Measurements from ENCODE around the gene CR1L. TPM values are rescaled to one million over a fixed set of nuclear protein-coding genes. Genes with fewer than 3 reads are reported as not detected.

The CR1L gene
- total and polyA plus RNA-seq, 9 of the 15 experiments (the other 6 are each of a cell fraction or from before 2014, with no cell fraction given): 10.1 to 74.8 (median 34.3) TPM

DNA sequence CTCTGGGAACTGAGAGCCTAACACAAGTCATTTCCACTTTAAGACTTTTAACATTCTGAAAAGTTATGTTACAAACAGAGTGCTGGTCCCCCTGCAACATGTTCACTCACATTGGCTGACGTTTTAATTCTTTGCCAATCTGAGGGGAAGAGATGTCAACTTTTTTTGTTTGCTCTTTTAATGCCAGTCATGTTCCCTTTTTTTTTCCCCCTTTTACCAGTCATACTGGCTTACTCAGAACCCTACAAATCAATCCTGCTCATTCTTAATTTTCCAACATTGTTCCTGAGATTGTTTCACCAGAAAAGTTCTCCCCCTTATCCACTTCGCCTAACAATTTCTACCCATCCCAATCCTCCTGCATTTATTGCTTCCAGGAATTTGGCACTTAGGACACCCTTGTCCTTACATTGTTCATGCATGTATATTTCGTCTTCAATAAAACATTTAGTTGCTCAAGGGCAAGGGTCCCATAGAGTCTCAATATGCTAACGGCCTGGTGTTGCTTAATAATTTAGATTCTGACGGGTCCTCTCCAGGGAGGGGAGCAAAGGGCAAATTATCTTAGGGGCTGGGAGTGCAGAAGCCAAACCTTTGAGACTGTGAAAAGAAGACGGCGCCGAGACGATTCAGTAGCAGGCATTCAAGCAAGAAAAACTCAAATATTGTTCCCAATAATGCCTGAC is 624 bp upstream of the CR1L start (continued):
- TF ChIP-seq TEAD1 (CRISPR knock-in tag; IDR thresholded peaks at IDR 0.05): no peak
- no peak for TF ChIP-seq ZBTB7A (IDR thresholded peaks at IDR 0.05; ENCODE audit: borderline replicate concordance, control insufficient read depth, low read depth, low read length)
- TF ChIP-seq TFAM (CRISPR knock-in tag; conservative IDR thresholded peaks at IDR 0.05): no peak
- no peak for TF ChIP-seq ZFX (CRISPR knock-in tag; IDR thresholded peaks at IDR 0.05)
- TF ChIP-seq SRSF9 (IDR thresholded peaks at IDR 0.05; ENCODE audit: borderline replicate concordance, low read depth, low read length): no peak
- TF ChIP-seq RBM34 (IDR thresholded peaks at IDR 0.05; ENCODE audit: borderline replicate concordance, insufficient read depth, low read length): no peak
- TF ChIP-seq, protein P1, sequence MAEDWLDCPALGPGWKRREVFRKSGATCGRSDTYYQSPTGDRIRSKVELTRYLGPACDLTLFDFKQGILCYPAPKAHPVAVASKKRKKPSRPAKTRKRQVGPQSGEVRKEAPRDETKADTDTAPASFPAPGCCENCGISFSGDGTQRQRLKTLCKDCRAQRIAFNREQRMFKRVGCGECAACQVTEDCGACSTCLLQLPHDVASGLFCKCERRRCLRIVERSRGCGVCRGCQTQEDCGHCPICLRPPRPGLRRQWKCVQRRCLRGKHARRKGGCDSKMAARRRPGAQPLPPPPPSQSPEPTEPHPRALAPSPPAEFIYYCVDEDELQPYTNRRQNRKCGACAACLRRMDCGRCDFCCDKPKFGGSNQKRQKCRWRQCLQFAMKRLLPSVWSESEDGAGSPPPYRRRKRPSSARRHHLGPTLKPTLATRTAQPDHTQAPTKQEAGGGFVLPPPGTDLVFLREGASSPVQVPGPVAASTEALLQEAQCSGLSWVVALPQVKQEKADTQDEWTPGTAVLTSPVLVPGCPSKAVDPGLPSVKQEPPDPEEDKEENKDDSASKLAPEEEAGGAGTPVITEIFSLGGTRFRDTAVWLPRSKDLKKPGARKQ (CRISPR knock-in tag; IDR thresholded peaks at IDR 0.05): no peak
- no peak for TF ChIP-seq ZNF830 (CRISPR knock-in tag; IDR thresholded peaks at IDR 0.05)
- TF ChIP-seq, protein P2, sequence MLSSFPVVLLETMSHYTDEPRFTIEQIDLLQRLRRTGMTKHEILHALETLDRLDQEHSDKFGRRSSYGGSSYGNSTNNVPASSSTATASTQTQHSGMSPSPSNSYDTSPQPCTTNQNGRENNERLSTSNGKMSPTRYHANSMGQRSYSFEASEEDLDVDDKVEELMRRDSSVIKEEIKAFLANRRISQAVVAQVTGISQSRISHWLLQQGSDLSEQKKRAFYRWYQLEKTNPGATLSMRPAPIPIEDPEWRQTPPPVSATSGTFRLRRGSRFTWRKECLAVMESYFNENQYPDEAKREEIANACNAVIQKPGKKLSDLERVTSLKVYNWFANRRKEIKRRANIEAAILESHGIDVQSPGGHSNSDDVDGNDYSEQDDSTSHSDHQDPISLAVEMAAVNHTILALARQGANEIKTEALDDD (IDR thresholded peaks at IDR 0.05): no peak
- TF ChIP-seq EP400 (IDR thresholded peaks at IDR 0.05): no peak
- TF ChIP-seq USF2 (CRISPR knock-in tag; IDR thresholded peaks at IDR 0.05): no peak
- TF ChIP-seq, protein P3, sequence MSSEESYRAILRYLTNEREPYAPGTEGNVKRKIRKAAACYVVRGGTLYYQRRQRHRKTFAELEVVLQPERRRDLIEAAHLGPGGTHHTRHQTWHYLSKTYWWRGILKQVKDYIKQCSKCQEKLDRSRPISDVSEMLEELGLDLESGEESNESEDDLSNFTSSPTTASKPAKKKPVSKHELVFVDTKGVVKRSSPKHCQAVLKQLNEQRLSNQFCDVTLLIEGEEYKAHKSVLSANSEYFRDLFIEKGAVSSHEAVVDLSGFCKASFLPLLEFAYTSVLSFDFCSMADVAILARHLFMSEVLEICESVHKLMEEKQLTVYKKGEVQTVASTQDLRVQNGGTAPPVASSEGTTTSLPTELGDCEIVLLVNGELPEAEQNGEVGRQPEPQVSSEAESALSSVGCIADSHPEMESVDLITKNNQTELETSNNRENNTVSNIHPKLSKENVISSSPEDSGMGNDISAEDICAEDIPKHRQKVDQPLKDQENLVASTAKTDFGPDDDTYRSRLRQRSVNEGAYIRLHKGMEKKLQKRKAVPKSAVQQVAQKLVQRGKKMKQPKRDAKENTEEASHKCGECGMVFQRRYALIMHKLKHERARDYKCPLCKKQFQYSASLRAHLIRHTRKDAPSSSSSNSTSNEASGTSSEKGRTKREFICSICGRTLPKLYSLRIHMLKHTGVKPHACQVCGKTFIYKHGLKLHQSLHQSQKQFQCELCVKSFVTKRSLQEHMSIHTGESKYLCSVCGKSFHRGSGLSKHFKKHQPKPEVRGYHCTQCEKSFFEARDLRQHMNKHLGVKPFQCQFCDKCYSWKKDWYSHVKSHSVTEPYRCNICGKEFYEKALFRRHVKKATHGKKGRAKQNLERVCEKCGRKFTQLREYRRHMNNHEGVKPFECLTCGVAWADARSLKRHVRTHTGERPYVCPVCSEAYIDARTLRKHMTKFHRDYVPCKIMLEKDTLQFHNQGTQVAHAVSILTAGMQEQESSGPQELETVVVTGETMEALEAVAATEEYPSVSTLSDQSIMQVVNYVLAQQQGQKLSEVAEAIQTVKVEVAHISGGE (CRISPR knock-in tag; IDR thresholded peaks at IDR 0.05): no peak
- TF ChIP-seq EP300 (IDR thresholded peaks at IDR 0.05; ENCODE audit: low read length): no peak; the same call in 1 of the 2 replicates
- 0 out of 2 replicates have a peak, but pooled peaks have one; percentile 20 for TF ChIP-seq FOSL1 (tag; conservative IDR thresholded peaks at IDR 0.05)
- TF ChIP-seq, protein P4, sequence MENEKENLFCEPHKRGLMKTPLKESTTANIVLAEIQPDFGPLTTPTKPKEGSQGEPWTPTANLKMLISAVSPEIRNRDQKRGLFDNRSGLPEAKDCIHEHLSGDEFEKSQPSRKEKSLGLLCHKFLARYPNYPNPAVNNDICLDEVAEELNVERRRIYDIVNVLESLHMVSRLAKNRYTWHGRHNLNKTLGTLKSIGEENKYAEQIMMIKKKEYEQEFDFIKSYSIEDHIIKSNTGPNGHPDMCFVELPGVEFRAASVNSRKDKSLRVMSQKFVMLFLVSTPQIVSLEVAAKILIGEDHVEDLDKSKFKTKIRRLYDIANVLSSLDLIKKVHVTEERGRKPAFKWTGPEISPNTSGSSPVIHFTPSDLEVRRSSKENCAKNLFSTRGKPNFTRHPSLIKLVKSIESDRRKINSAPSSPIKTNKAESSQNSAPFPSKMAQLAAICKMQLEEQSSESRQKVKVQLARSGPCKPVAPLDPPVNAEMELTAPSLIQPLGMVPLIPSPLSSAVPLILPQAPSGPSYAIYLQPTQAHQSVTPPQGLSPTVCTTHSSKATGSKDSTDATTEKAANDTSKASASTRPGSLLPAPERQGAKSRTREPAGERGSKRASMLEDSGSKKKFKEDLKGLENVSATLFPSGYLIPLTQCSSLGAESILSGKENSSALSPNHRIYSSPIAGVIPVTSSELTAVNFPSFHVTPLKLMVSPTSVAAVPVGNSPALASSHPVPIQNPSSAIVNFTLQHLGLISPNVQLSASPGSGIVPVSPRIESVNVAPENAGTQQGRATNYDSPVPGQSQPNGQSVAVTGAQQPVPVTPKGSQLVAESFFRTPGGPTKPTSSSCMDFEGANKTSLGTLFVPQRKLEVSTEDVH (IDR thresholded peaks at IDR 0.05; ENCODE audit: low read depth, partially characterized antibody): no peak
- no peak for TF ChIP-seq CREM (IDR thresholded peaks at IDR 0.05; ENCODE audit: low read depth)
- TF ChIP-seq FOXK2 (conservative IDR thresholded peaks at IDR 0.05 in 1 of 2, IDR thresholded peaks at IDR 0.05 in 1 of 2; ENCODE audit: low read depth in 2 of 2): no peak
- TF ChIP-seq ZNF316 (IDR thresholded peaks at IDR 0.05): peak; percentile 50

Measured in K562 (cell line).